CD4-positive, alpha-beta T cell (primary cell): ENCODE data around the gene G6PD. TPM values are rescaled to one million over a fixed set of nuclear protein-coding genes. Genes with fewer than 3 reads are reported as not detected.

ENCODE experiments used
- ATAC-seq: fragments of 200-7000 bp; cut with Tn5 transposase; one replicate; pipeline ENCODE4 v1.10.0; 2022; ENCODE audit warnings: mild to moderate bottlenecking; ENCODE audit not compliant: poor library complexity
- CTCF ChIA-PET: fragments of 350-600 bp; sonication (Branson Sonifier 250); formaldehyde crosslinking; loops from one replicate; lab custom pipeline; 2021; ENCODE audit warnings: antibody characterized with exemption, inconsistent platforms; lab: Charles Lee
- POLR2A ChIA-PET: fragments of 350-600 bp; sonication (Branson Sonifier 250); formaldehyde crosslinking; loops from one replicate; lab custom pipeline; 2021; ENCODE audit warnings: antibody characterized with exemption, inconsistent platforms; lab: Charles Lee
- DNase-seq, 14 experiments: peaks; one replicate each; pipeline ENCODE4 v3.0.0-alpha.2; 2013 to 2020; ENCODE audit warnings: mixed read lengths in 2 of 14
- H3K27ac ChIP-seq, 2 donors: one replicate each; pipeline versions ENCODE4 v1.5.1 to v1.7.0; 2013; ENCODE audit warnings: low read length in 2 of 2, low read depth in 1 of 2, mild to moderate bottlenecking in 1 of 2
- H3K27me3 ChIP-seq, 2 experiments: 1 replicate in 1 of 2; 2 replicates in 1 of 2; pipeline versions ENCODE4 v1.6.1 to v1.7.0; 2013; ENCODE audit warnings: low read length in 2 of 2, control low read depth in 1 of 2, mild to moderate bottlenecking in 1 of 2, moderate library complexity in 1 of 2; ENCODE audit not compliant: insufficient read depth in 2 of 2, control insufficient read depth in 1 of 2
- H3K36me3 ChIP-seq: one replicate; pipeline ENCODE4 v1.6.1; 2013; ENCODE audit warnings: low read length, control low read depth; ENCODE audit not compliant: insufficient read depth
- H3K4me1 ChIP-seq: one replicate; pipeline ENCODE4 v1.6.1; 2013; ENCODE audit warnings: low read length, control low read depth; ENCODE audit not compliant: insufficient read depth
- H3K4me3 ChIP-seq: one replicate; pipeline ENCODE4 v1.5.1; 2013; ENCODE audit warnings: mild to moderate bottlenecking, low read length, moderate library complexity
- H3K9me3 ChIP-seq, 2 experiments: 1 replicate in 1 of 2; 2 replicates in 1 of 2; pipeline versions ENCODE4 v1.6.1 to v1.7.0; 2013; ENCODE audit warnings: low read length in 2 of 2, mild to moderate bottlenecking in 2 of 2, control low read depth in 1 of 2, moderate library complexity in 1 of 2; ENCODE audit not compliant: control insufficient read depth in 1 of 2, insufficient read depth in 1 of 2
- H3K27ac Mint-ChIP-seq: one replicate; pipeline ENCODE4 v1.8.0; 2020; ENCODE audit warnings: mixed read lengths
- H3K27me3 Mint-ChIP-seq: one replicate; pipeline ENCODE4 v1.8.0; 2021; ENCODE audit warnings: mixed read lengths
- H3K36me3 Mint-ChIP-seq: one replicate; pipeline ENCODE4 v1.8.0; 2021; ENCODE audit warnings: low read depth, mixed read lengths
- H3K4me1 Mint-ChIP-seq: one replicate; pipeline ENCODE4 v1.8.0; 2021; ENCODE audit warnings: low read depth, mixed read lengths
- H3K4me3 Mint-ChIP-seq: one replicate; pipeline ENCODE4 v1.8.0; 2020; ENCODE audit warnings: mild to moderate bottlenecking, mixed read lengths
- H3K9me3 Mint-ChIP-seq: one replicate; pipeline ENCODE4 v1.8.0; 2020; ENCODE audit warnings: mixed read lengths
- intact Hi-C, 2 experiments: fragments of 100-400 bp; cut with DNase I in 1 of 2; cut with micrococcal nuclease in 1 of 2; formaldehyde crosslinking; loops; one replicate each; pipeline versions ENCODE4 v1.15.1 to v1.9.0; 2023 to 2025; cut with DNase I, micrococcal nuclease
- total RNA-seq, 174 experiments: library from RNA in 2 of 174; stranded (reverse) in 2 of 174; gene quantifications; one replicate each; pipeline ENCODE4 v1.2.3 and lab custom pipeline; 2021 to 2026
- TF ChIP-seq, protein P1 (sequence below): fragments of 200-600 bp; IDR thresholded peaks from one replicate; pipeline ENCODE4 v1.8.0; 2022; ENCODE audit warnings: antibody characterized with exemption, mild to moderate bottlenecking

The G6PD gene
- total RNA-seq, 2 experiments from 2014 or later: 17.4 to 20.3 TPM

DNA sequence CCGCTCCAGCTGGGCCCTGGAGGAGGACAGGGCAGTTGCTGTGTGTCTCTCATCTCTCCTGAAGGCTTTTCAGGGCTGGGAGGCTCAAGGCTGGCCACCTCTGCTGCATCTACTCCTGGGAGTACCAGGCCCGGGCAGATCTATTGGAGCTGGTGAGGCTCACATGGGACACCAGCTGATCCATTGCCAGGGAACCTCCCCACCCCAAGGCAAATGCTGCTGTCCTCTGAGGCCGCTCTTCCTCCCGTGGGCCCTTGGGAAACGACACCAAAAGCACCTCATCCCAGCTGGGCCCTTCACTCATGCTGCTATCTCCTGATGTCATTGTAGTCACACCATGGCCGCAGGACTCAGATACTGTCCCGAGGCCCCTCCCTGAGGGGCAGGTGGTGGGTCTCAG, 63.9 kb downstream of the G6PD start:
- Mint-ChIP-seq H3K4me3 (no peak overlapping the region), H3K36me3 (no peaks in the 10 kb centered on the region), H3K27ac (no peak overlapping the region), H3K27me3 (no peaks in the 10 kb centered on the region), H3K9me3 (no peaks in the 10 kb centered on the region), H3K4me1 (peaks cover 13% of the 10 kb centered on the region)
- Histone ChIP-seq H3K27ac (no peak overlapping the region), H3K4me1 (peaks cover 48% of the 10 kb centered on the region), H3K4me3 (no peak overlapping the region), H3K36me3 (peaks cover 16% of the 10 kb centered on the region), H3K9me3 (no peaks in the 10 kb centered on the region), H3K27me3 (no peaks in the 10 kb centered on the region)
- ChIA-PET POLR2A (no interaction called here), CTCF (no interaction called here)
- DNase-seq: no peak
- TF ChIP-seq, protein P1, sequence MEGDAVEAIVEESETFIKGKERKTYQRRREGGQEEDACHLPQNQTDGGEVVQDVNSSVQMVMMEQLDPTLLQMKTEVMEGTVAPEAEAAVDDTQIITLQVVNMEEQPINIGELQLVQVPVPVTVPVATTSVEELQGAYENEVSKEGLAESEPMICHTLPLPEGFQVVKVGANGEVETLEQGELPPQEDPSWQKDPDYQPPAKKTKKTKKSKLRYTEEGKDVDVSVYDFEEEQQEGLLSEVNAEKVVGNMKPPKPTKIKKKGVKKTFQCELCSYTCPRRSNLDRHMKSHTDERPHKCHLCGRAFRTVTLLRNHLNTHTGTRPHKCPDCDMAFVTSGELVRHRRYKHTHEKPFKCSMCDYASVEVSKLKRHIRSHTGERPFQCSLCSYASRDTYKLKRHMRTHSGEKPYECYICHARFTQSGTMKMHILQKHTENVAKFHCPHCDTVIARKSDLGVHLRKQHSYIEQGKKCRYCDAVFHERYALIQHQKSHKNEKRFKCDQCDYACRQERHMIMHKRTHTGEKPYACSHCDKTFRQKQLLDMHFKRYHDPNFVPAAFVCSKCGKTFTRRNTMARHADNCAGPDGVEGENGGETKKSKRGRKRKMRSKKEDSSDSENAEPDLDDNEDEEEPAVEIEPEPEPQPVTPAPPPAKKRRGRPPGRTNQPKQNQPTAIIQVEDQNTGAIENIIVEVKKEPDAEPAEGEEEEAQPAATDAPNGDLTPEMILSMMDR: no peak
- no peak for ATAC-seq
- intact Hi-C loops: loop anchor here in 1 of 2 experiments (10.0 kb wide), 1 partner anchor 48 kb away; the partner anchor contains the start of gene GDI1

GRCh38 chrX:154481911-154482601, 64.6 kb downstream of the G6PD start:
- peaks cover 20% of the 10 kb centered on the region for H3K4me1 Mint-ChIP-seq
- ATAC-seq (no peak), DNase-seq (no peak)
- Histone ChIP-seq H3K4me3 (no peak overlapping the region), H3K27me3 (no peaks in the 10 kb centered on the region), H3K27ac (no peak overlapping the region), H3K9me3 (no peaks in the 10 kb centered on the region), H3K4me1 (peaks cover 45% of the 10 kb centered on the region), H3K36me3 (peaks cover 16% of the 10 kb centered on the region)
- CTCF ChIA-PET: no interaction called here
- POLR2A ChIA-PET: no interaction called here
- no peaks in the 10 kb centered on the region for H3K27me3 Mint-ChIP-seq
- TF ChIP-seq, protein P1: no peak
- no peaks in the 10 kb centered on the region for H3K36me3 Mint-ChIP-seq
- H3K9me3 Mint-ChIP-seq: no peaks in the 10 kb centered on the region
- intact Hi-C loops: loop anchor here in 1 of 2 experiments (10.0 kb wide), 1 partner anchor 47 kb away; the partner anchor contains the start of gene GDI1
- no peak overlapping the region for H3K4me3 Mint-ChIP-seq
- no peak overlapping the region for H3K27ac Mint-ChIP-seq

Other genes starting within 250 kb of the G6PD start
- gene FLNA, start 172.2 kb downstream of the G6PD start, total RNA-seq: 1,000 to 10,000 TPM; 1,012 to 1,022 TPM
- gene EMD, start 167.6 kb downstream of the G6PD start, total RNA-seq: 100 to 1,000 TPM; 164 to 178 TPM
- 1,000 to 10,000 TPM; 5,036 to 5,204 TPM for gene RPL10, start 148.5 kb downstream of the G6PD start, total RNA-seq
- 10 to 100 TPM; 16.0 to 18.4 TPM for gene DNASE1L1, start 137.6 kb downstream of the G6PD start, total RNA-seq
- gene TAFAZZIN, start 135.3 kb downstream of the G6PD start, total RNA-seq: 10 to 100 TPM; 72.8 to 78.5 TPM
- gene ATP6AP1, start 118.2 kb downstream of the G6PD start, total RNA-seq: 10 to 100 TPM; 31.4 to 40.8 TPM
- gene GDI1, start 109.7 kb downstream of the G6PD start, total RNA-seq: 100 to 1,000 TPM; 144 to 145 TPM
- 10 to 100 TPM; 42.3 to 49.4 TPM for gene FAM50A, start 102.7 kb downstream of the G6PD start, total RNA-seq
- gene PLXNA3, start 88.6 kb downstream of the G6PD start, total RNA-seq: 10 to 100 TPM; 35.1 to 38.1 TPM
- 1 to 10 TPM; 5.7 to 6.6 TPM for gene LAGE3, start 67.6 kb downstream of the G6PD start, total RNA-seq
- gene UBL4A, start 60.2 kb downstream of the G6PD start, total RNA-seq: 1 to 10 TPM; 6.6 to 8.9 TPM
- 10 to 100 TPM; 15.7 to 16.4 TPM for gene SLC10A3, start 56.2 kb downstream of the G6PD start, total RNA-seq
- gene FAM3A, start 30.6 kb downstream of the G6PD start, total RNA-seq: 10 to 100 TPM; 36.1 to 38.2 TPM
- 10 to 100 TPM; 26.2 to 27.2 TPM for gene IKBKG, start 774 bp upstream of the G6PD start, total RNA-seq
- gene CTAG1A, start 38.3 kb upstream of the G6PD start, total RNA-seq: not detected
- not detected for gene CTAG1B, start 72.4 kb upstream of the G6PD start, total RNA-seq
- not detected for gene CTAG2, start 106.7 kb upstream of the G6PD start, total RNA-seq
- gene GAB3, start 204.2 kb upstream of the G6PD start, total RNA-seq: 1 to 10 TPM; 3.4 to 3.5 TPM
- 10 to 100 TPM; 51.7 to 58.6 TPM for gene DKC1, start 216.0 kb upstream of the G6PD start, total RNA-seq